ENCODE results near the gene CASS4. TPM values are rescaled to one million over a fixed set of nuclear protein-coding genes. Genes with fewer than 3 reads are reported as not detected.

Gene CASS4
- total and polyA plus RNA-seq, 2 donors (not counting 3 experiments of a cell fraction or from before 2014, with no cell fraction given), result not detected

DNA sequence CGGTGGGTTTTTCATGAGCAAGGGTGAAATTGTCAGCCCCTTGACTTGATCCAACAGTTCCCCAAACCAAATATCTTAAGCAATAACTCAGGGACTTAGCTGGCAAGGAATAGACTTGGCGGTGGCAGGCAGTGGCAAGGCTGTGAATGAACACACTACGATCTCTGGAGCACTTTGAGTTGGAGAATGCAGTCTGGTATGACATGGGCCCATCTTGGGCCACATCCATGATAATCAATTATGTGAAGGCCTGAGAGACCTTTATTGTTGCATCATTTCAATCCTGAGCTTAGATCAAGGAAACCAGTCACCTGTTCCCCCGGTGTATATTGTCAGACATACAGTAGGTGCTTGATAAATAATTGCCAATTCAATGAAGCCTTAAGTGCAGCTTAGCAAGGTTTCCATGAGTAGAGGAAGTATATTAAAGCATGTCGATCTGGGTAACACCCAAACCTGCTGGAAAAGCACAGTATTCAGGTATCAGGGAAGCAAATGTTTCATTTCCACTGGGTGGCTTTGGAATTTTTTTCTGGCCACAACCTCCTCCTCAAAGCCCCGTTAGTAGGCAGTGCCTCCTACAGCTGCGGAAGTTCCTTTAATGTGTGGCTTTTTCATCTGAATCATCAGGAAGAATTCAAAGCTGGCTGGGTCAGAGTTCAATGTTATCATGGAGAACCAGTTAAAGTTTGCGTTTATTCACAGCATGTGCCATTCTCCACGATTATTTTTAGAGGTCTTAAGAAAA, 10.2 kb downstream of the CASS4 start:
- peaks cover 42% of the 10 kb centered on the region for H3K4me1 ChIP-seq (ENCODE audit: control insufficient read depth, extremely low read depth, insufficient read depth, low read length)
- peak overlapping the region; percentile 41 for H3K4me2 ChIP-seq (ENCODE audit: insufficient read depth, low read length)
- DNase-seq (ENCODE audit: low read depth, low spot score) (peak; percentile 93), FAIRE-seq (peak; percentile 98)
- H3K27me3 ChIP-seq (ENCODE audit: control insufficient read depth in 2 of 2, insufficient read depth in 2 of 2, low read length in 2 of 2), result peaks cover 22 to 25% of the 10 kb centered on the region in 2 experiments
- CTCF ChIA-PET, result interaction anchor here (0.8 to 1.5 kb wide), 6 partner anchors 10 to 128 kb away, joined by 3 to 5 read pairs (median 4); partner anchors contain the start of genes AURKA, CASS4 and CSTF1
- H3K36me3 ChIP-seq (ENCODE audit: control insufficient read depth in 2 of 2, extremely low read depth in 1 of 2, insufficient read depth in 2 of 2, low read length in 2 of 2), result no peaks in the 10 kb centered on the region
- BruUV-seq (replicated peaks), result no TSS peak
- H3K9me1 ChIP-seq (replicated peaks; ENCODE audit: control insufficient read depth, extremely low read depth, insufficient read depth, low read length), result no peaks in the 10 kb centered on the region
- H4K20me1 ChIP-seq (replicated peaks; ENCODE audit: control insufficient read depth, extremely low read depth, insufficient read depth, low read length), result no peaks in the 10 kb centered on the region
- H3K27ac ChIP-seq (ENCODE audit: insufficient read depth, low read depth, low read length), result no peak overlapping the region
- no peaks in the 10 kb centered on the region for H3K79me2 ChIP-seq (ENCODE audit: control insufficient read depth, insufficient read depth, low read length)
- H3K4me3 ChIP-seq (replicated peaks in 1 of 3; ENCODE audit: insufficient read depth in 1 of 3, low read depth in 1 of 3, low read length in 3 of 3), result no peak overlapping the region
- POLR2A ChIA-PET, result no interaction called here
- intact Hi-C loops (cut with micrococcal nuclease) (loop anchor here (1.0 to 2.0 kb wide), 3 partner anchors 21 to 46 kb away; partner anchors contain the start of genes AURKA, CSTF1 and RTF2), dilution Hi-C loops (cut with MboI; ENCODE audit: extremely low pct_ligation_motif_present, low sequenced_read_pairs) (no loop called here)
- TF ChIP-seq POLR2A (IDR thresholded peaks at IDR 0.05; ENCODE audit: low read depth, low read length) (peak; percentile 43), FOS (IDR thresholded peaks at IDR 0.05; ENCODE audit: borderline replicate concordance, insufficient read depth, low read length) (peak; percentile 77), GATA2 (IDR thresholded peaks at IDR 0.05; ENCODE audit: insufficient read depth, insufficient read length, low read depth, low read length) (peak; percentile 81), MYC (IDR thresholded peaks at IDR 0.05; ENCODE audit: low read depth, low read length) (no peak), EZH2 (IDR thresholded peaks at IDR 0.05; ENCODE audit: borderline replicate concordance, low read depth, low read length, severe bottlenecking) (no peak), JUN (IDR thresholded peaks at IDR 0.05; ENCODE audit: borderline replicate concordance, insufficient read depth, insufficient read length, low read depth) (peak; percentile 46), POLR2AphosphoS5 (IDR thresholded peaks at IDR 0.05; ENCODE audit: insufficient read depth, low read depth, low read length) (peak; percentile 73)
- TF ChIP-seq, protein P1, sequence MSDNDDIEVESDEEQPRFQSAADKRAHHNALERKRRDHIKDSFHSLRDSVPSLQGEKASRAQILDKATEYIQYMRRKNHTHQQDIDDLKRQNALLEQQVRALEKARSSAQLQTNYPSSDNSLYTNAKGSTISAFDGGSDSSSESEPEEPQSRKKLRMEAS (IDR thresholded peaks at IDR 0.05; ENCODE audit: insufficient read depth, insufficient read length), result no peak
- TF ChIP-seq, protein P2, sequence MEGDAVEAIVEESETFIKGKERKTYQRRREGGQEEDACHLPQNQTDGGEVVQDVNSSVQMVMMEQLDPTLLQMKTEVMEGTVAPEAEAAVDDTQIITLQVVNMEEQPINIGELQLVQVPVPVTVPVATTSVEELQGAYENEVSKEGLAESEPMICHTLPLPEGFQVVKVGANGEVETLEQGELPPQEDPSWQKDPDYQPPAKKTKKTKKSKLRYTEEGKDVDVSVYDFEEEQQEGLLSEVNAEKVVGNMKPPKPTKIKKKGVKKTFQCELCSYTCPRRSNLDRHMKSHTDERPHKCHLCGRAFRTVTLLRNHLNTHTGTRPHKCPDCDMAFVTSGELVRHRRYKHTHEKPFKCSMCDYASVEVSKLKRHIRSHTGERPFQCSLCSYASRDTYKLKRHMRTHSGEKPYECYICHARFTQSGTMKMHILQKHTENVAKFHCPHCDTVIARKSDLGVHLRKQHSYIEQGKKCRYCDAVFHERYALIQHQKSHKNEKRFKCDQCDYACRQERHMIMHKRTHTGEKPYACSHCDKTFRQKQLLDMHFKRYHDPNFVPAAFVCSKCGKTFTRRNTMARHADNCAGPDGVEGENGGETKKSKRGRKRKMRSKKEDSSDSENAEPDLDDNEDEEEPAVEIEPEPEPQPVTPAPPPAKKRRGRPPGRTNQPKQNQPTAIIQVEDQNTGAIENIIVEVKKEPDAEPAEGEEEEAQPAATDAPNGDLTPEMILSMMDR (IDR thresholded peaks at IDR 0.05; ENCODE audit: extremely low read depth in 1 of 2, insufficient read depth in 1 of 2, low read depth in 1 of 2, low read length in 2 of 2), result no peak
- no peak overlapping the region for H2AFZ ChIP-seq (ENCODE audit: low read depth, low read length)
- no peaks in the 10 kb centered on the region for H3K9me3 ChIP-seq (replicated peaks; ENCODE audit: control insufficient read depth, insufficient read depth, low read length)
- H3K9ac ChIP-seq (replicated peaks; ENCODE audit: extremely low read depth, insufficient read depth, low read length), result no peak overlapping the region
